Upper lobe of left lung (tissue), 4 donors: ENCODE results near the gene TMEM107.

Experiments
- EP300 ChIP-seq, 4 donors: sonication (generic); formaldehyde crosslinking; IDR thresholded peaks; one replicate each; pipeline ENCODE4 v1.5.1; 2017; ENCODE audit warnings: antibody characterized with exemption in 4 of 4, control low read depth in 2 of 4
- POLR2A ChIP-seq, 4 donors: fragments of 450-650 bp; IDR thresholded peaks; one replicate each; pipeline ENCODE4 v1.5.1; 2016 to 2017; ENCODE audit warnings: antibody characterized with exemption in 4 of 4, mild to moderate bottlenecking in 2 of 4
- POLR2AphosphoS5 ChIP-seq, 2 donors: sonication (generic); formaldehyde crosslinking; IDR thresholded peaks; one replicate each; pipeline ENCODE4 v1.5.1; 2017; ENCODE audit warnings: antibody characterized with exemption in 2 of 2
- TF ChIP-seq, protein P1 (sequence below), 6 experiments: fragments of 450-650 bp in 4 of 6; fragments of 200-600 bp in 2 of 6; sonication (generic) in 2 of 6; IDR thresholded peaks; one replicate each; pipeline ENCODE4 v1.5.1; 2016 to 2019; ENCODE audit warnings: antibody characterized with exemption in 6 of 6

- TF ChIP-seq, protein P1, sequence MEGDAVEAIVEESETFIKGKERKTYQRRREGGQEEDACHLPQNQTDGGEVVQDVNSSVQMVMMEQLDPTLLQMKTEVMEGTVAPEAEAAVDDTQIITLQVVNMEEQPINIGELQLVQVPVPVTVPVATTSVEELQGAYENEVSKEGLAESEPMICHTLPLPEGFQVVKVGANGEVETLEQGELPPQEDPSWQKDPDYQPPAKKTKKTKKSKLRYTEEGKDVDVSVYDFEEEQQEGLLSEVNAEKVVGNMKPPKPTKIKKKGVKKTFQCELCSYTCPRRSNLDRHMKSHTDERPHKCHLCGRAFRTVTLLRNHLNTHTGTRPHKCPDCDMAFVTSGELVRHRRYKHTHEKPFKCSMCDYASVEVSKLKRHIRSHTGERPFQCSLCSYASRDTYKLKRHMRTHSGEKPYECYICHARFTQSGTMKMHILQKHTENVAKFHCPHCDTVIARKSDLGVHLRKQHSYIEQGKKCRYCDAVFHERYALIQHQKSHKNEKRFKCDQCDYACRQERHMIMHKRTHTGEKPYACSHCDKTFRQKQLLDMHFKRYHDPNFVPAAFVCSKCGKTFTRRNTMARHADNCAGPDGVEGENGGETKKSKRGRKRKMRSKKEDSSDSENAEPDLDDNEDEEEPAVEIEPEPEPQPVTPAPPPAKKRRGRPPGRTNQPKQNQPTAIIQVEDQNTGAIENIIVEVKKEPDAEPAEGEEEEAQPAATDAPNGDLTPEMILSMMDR (IDR thresholded peaks at IDR 0.05): no peak
- TF ChIP-seq POLR2AphosphoS5 (IDR thresholded peaks at IDR 0.05) (no peak), EP300 (IDR thresholded peaks at IDR 0.05) (no peak), POLR2A (IDR thresholded peaks at IDR 0.05) (no peak)
Measured at GRCh38 chr17:8148560-8148959, 27.6 kb downstream of the TMEM107 start.
